Measurements from ENCODE around the gene PTPRJ. TPM values are rescaled to one million over a fixed set of nuclear protein-coding genes. Genes with fewer than 3 reads are reported as not detected.

Gene PTPRJ
- total and polyA plus RNA-seq, 9 of the 15 experiments (the other 6 are each of a cell fraction or from before 2014, with no cell fraction given), result 0.56 to 10.7 (median 4.8) TPM

GRCh38 chr11:47986219-47986618 lies 5.9 kb downstream of the PTPRJ start:
- H3K4me3 ChIP-seq, result no peak overlapping the region
- peak overlapping the region; percentile 45; the same call in 1 of the 2 replicates for H3K4me2 ChIP-seq (ENCODE audit: insufficient read depth, low read length)
- in situ Hi-C loops (cut with MboI) (no loop called here), intact Hi-C loops (cut with micrococcal nuclease) (no loop called here)
- no peaks in the 10 kb centered on the region for H3K9me1 ChIP-seq (ENCODE audit: control insufficient read depth, insufficient read depth, low read length)
- WGBS (ENCODE audit: insufficient coverage, low coverage, missing lambda C conversion rate), result 47% methylated on average over 5 of the region's 5 CpGs
- DNase-seq (ENCODE audit: extremely low read depth in 1 of 4, low spot score in 3 of 4), result peak in 2 of 4 experiments; percentile 51 to 65
- peak; percentile 76 for FAIRE-seq
- H3K9me3 ChIP-seq (replicated peaks; ENCODE audit: control insufficient read depth, insufficient read depth, low read depth, low read length), result no peaks in the 10 kb centered on the region
- BruUV-seq (replicated peaks), result no TSS peak
- H3K27me3 ChIP-seq (ENCODE audit: control insufficient read depth in 2 of 2, insufficient read depth in 2 of 2, low read length in 2 of 2), result no peaks in the 10 kb centered on the region
- ChIA-PET POLR2A (interaction anchor here (0.6 to 0.7 kb wide), 3 partner anchors 9 to 77 kb away, joined by 3 read pairs; no protein-coding TSS in a partner anchor), CTCF (ENCODE audit: low intra/inter-chr PET ratio) (no interaction called here)
- ATAC-seq, result peak; percentile 54
- H3K79me2 ChIP-seq (ENCODE audit: control insufficient read depth, insufficient read depth, low read length), result peaks cover 41% of the 10 kb centered on the region
- H3K36me3 ChIP-seq (ENCODE audit: control insufficient read depth, insufficient read depth, low read length), result 0 out of 3 replicates have a peak, but pooled peaks cover 6% of the 10 kb centered on the region
- H3K9ac ChIP-seq (ENCODE audit: insufficient read depth in 1 of 2, low read depth in 2 of 2, low read length in 2 of 2), result peak overlapping the region; percentile 4 to 11; a peak in 1 of 4 replicates
- no peaks in the 10 kb centered on the region for H4K20me1 ChIP-seq (replicated peaks; ENCODE audit: control insufficient read depth, insufficient read depth, low read length)
- peak overlapping the region; percentile 48; the same call in 2 of the 3 replicates for H3K27ac ChIP-seq (ENCODE audit: extremely low read depth, low read depth, low read length)
- H2AFZ ChIP-seq (ENCODE audit: low read depth, low read length), result peak overlapping the region; percentile 23
- peaks cover 36 to 56% of the 10 kb centered on the region in 2 experiments for H3K4me1 ChIP-seq (replicated peaks in 1 of 2; ENCODE audit: control insufficient read depth in 2 of 2, insufficient read depth in 2 of 2, low read length in 2 of 2)
- TF ChIP-seq KAT8 (IDR thresholded peaks at IDR 0.05; ENCODE audit: low read depth) (no peak), ZNF449 (CRISPR knock-in tag; IDR thresholded peaks at IDR 0.05) (0 out of 2 replicates have a peak, but pooled peaks have one; percentile 21), TFE3 (CRISPR knock-in tag; IDR thresholded peaks at IDR 0.05) (no peak), CREM (IDR thresholded peaks at IDR 0.05; ENCODE audit: low read depth) (peak; percentile 63), ZNF316 (IDR thresholded peaks at IDR 0.05) (no peak), L3MBTL2 (IDR thresholded peaks at IDR 0.05) (0 out of 2 replicates have a peak, but pooled peaks have one; percentile 28), NR2C1 (IDR thresholded peaks at IDR 0.05) (no peak), NR2C1 (tag; IDR thresholded peaks at IDR 0.05) (0 out of 2 replicates have a peak, but pooled peaks have one; percentile 24), PBX2 (CRISPR knock-in tag; IDR thresholded peaks at IDR 0.05; ENCODE audit: low read depth) (no peak), PBX2 (tag; conservative IDR thresholded peaks at IDR 0.05; ENCODE audit: low read depth) (no peak), RHOXF2B (CRISPR knock-in tag; conservative IDR thresholded peaks at IDR 0.05) (no peak), JUND (IDR thresholded peaks at IDR 0.05; ENCODE audit: borderline replicate concordance, low read depth, low read length) (peak; percentile 43; the same call in 1 of the 2 replicates), JUND (tag; IDR thresholded peaks at IDR 0.05; ENCODE audit: borderline replicate concordance, low read depth, low read length) (no peak; the same call in 2 of the 3 replicates), RCOR1 (IDR thresholded peaks at IDR 0.05; ENCODE audit: borderline replicate concordance in 1 of 2, low read depth in 2 of 2, low read length in 2 of 2) (peak in 1 of 2 experiments; percentile 64; a peak in 2 of 4 replicates), ZKSCAN1 (IDR thresholded peaks at IDR 0.05; ENCODE audit: low read depth, low read length) (no peak), IRF9 (tag; IDR thresholded peaks at IDR 0.05) (no peak), POLR3G (IDR thresholded peaks at IDR 0.05; ENCODE audit: extremely low read depth, insufficient read length, insufficient replicate concordance) (no peak)

Data from K562 (cell line).